HCT116 (cell line): ENCODE measurements around the gene FOXR1. TPM values are rescaled to one million over a fixed set of nuclear protein-coding genes. Genes with fewer than 3 reads are reported as not detected.

Experiments
- ATAC-seq: fragments of 200-7000 bp; cut with Tn5 transposase; 2 replicates; pipeline ENCODE4 v1.9.1; 2020; ENCODE audit warnings: mild to moderate bottlenecking, moderate library complexity
- BruUV-seq: library from RNA; stranded (reverse); fragments of 400-500 nt; replicated peaks from 2 replicates; lab custom pipeline; 2021; lab: Mats Ljungman, UMichigan
- CTCF ChIA-PET: fragments of 300-600 bp; sonication (Branson Sonifier 250); formaldehyde crosslinking; loops from one replicate; lab custom pipeline; 2021; ENCODE audit warnings: antibody characterized with exemption; lab: Charles Lee
- POLR2A ChIA-PET: fragments of 300-600, 350-600 bp; sonication (Branson Sonifier 250); formaldehyde crosslinking; loops from one replicate; lab custom pipeline; 2021; ENCODE audit warnings: antibody characterized with exemption; lab: Charles Lee
- RAD21 ChIA-PET, 2 experiments: fragments of 300-600 bp; sonication (Branson Sonifier 250); formaldehyde crosslinking; loops; one replicate each; lab custom pipeline; 2023; ENCODE audit warnings: low total read pairs in 2 of 2; ENCODE audit not compliant: uncharacterized antibody in 2 of 2, unreplicated experiment in 2 of 2, low non-redundant PET in 1 of 2; lab: Charles Lee
- DNase-seq: peaks from one replicate; pipeline ENCODE4 v3.0.0-alpha.2; 2010; ENCODE audit warnings: low read depth, low spot score
- H2AFZ ChIP-seq: fragments of 200-600 bp; shearing (Covaris generic), sonication (generic); 2 replicates; pipeline ENCODE4 v1.6.1; 2017; ENCODE audit warnings: low read depth, mixed run types, mixed read lengths, antibody characterized with exemption, low read length; ENCODE audit not compliant: poor library complexity, severe bottlenecking
- H3K27ac ChIP-seq: 2 replicates; pipeline ENCODE4 v1.5.1; 2012; ENCODE audit warnings: low read depth, low read length
- H3K27me3 ChIP-seq: fragments of 200-600 bp; sonication (generic); 2 replicates; pipeline ENCODE4 v1.6.1; 2016; ENCODE audit warnings: mixed run types, low read length, mixed read lengths; ENCODE audit not compliant: insufficient read depth
- H3K36me3 ChIP-seq, 2 experiments: fragments of 200-500 bp in 1 of 2; fragments of 200-600 bp in 1 of 2; sonication (Bioruptor generic) in 1 of 2; sonication (generic) in 1 of 2; 2 replicates each; pipeline versions ENCODE4 v1.5.1 to v1.6.1; 2014 to 2016; ENCODE audit warnings: low read length in 2 of 2, inconsistent platforms in 1 of 2, mixed read lengths in 1 of 2, mixed run types in 1 of 2; ENCODE audit not compliant: insufficient read depth in 2 of 2, control insufficient read depth in 1 of 2
- H3K4me1 ChIP-seq, 2 experiments: fragments of 200-600 bp in 1 of 2; sonication (generic) in 1 of 2; 2 replicates each; pipeline versions ENCODE4 v1.5.1 to v1.6.1; 2012 to 2017; ENCODE audit warnings: low read length in 2 of 2, inconsistent platforms in 1 of 2, mild to moderate bottlenecking in 1 of 2, mixed read lengths in 1 of 2, mixed run types in 1 of 2, moderate library complexity in 1 of 2; ENCODE audit not compliant: insufficient read depth in 2 of 2, control insufficient read depth in 1 of 2
- H3K4me2 ChIP-seq: fragments of 200-600 bp; sonication (generic); 2 replicates; pipeline ENCODE4 v1.6.1; 2017; ENCODE audit warnings: mixed run types, low read length, mixed read lengths
- H3K4me3 ChIP-seq, 2 experiments: fragments of 200-600 bp in 1 of 2; sonication (generic) in 1 of 2; replicated peaks in 1 of 2; 2 replicates each; pipeline ENCODE4 v1.5.1; 2011 to 2016; ENCODE audit warnings: low read length in 2 of 2, control low read depth in 1 of 2, low read depth in 1 of 2, mild to moderate bottlenecking in 1 of 2, mixed read lengths in 1 of 2, mixed run types in 1 of 2
- H3K79me2 ChIP-seq: fragments of 200-600 bp; sonication (generic); 2 replicates; pipeline ENCODE4 v1.6.1; 2017; ENCODE audit warnings: mild to moderate bottlenecking, mixed run types, low read length, moderate library complexity, mixed read lengths; ENCODE audit not compliant: insufficient read depth
- H3K9ac ChIP-seq: fragments of 200-600 bp; sonication (generic); 2 replicates; pipeline ENCODE4 v1.6.1; 2016; ENCODE audit warnings: low read length, mixed read lengths
- H3K9me2 ChIP-seq: fragments of 200-600 bp; sonication (generic), shearing (Covaris generic); 2 replicates; pipeline ENCODE4 v1.6.1; 2017; ENCODE audit warnings: mixed run types, mild to moderate bottlenecking, moderate library complexity; ENCODE audit not compliant: insufficient read depth
- H3K9me3 ChIP-seq, 2 experiments: fragments of 200-500 bp in 1 of 2; fragments of 200-600 bp in 1 of 2; sonication (Bioruptor generic) in 1 of 2; sonication (generic) in 1 of 2; 2 replicates each; pipeline ENCODE4 v1.6.1; 2014 to 2017; ENCODE audit warnings: low read length in 2 of 2, mixed read lengths in 2 of 2, inconsistent platforms in 1 of 2, low read depth in 1 of 2, mild to moderate bottlenecking in 1 of 2, mixed run types in 1 of 2, moderate library complexity in 1 of 2; ENCODE audit not compliant: control insufficient read depth in 1 of 2, insufficient read depth in 1 of 2
- H4K20me1 ChIP-seq: fragments of 200-600 bp; sonication (generic), shearing (Covaris generic); 2 replicates; pipeline ENCODE4 v1.6.1; 2017; ENCODE audit warnings: mixed run types, mild to moderate bottlenecking, moderate library complexity; ENCODE audit not compliant: insufficient read depth
- ATF3 ChIP-seq: IDR thresholded peaks from 2 replicates; pipeline ENCODE4 v1.6.1; 2012
- CBX3 ChIP-seq: IDR thresholded peaks from 2 replicates; pipeline ENCODE4 v1.6.1; 2012; ENCODE audit warnings: low read depth
- CEBPB ChIP-seq: IDR thresholded peaks from 2 replicates; pipeline ENCODE4 v1.6.1; 2012; ENCODE audit warnings: low read depth
- EGR1 ChIP-seq: IDR thresholded peaks from 2 replicates; pipeline ENCODE4 v1.6.1; 2012; ENCODE audit warnings: low read depth
- ELF1 ChIP-seq: IDR thresholded peaks from 2 replicates; pipeline ENCODE4 v1.6.1; 2012; ENCODE audit warnings: low read depth, borderline replicate concordance
- EZH2 ChIP-seq: fragments of 200-600 bp; sonication (generic); IDR thresholded peaks from 2 replicates; pipeline ENCODE4 v1.6.1; 2017; ENCODE audit warnings: antibody characterized with exemption, mixed run types
- EZH2phosphoT487 ChIP-seq: fragments of 200-600 bp; IDR thresholded peaks from 2 replicates; pipeline ENCODE4 v1.6.1; 2018; ENCODE audit warnings: antibody characterized with exemption, borderline replicate concordance
- FOSL1 ChIP-seq: IDR thresholded peaks from 2 replicates; pipeline ENCODE4 v1.6.1; 2012; ENCODE audit warnings: low read depth
- JUND ChIP-seq: IDR thresholded peaks from 2 replicates; pipeline ENCODE4 v1.6.1; 2012
- POLR2A ChIP-seq: IDR thresholded peaks from 2 replicates; pipeline ENCODE4 v1.7.0; 2011; ENCODE audit warnings: borderline replicate concordance; ENCODE audit not compliant: insufficient read depth, insufficient read length; ENCODE audit errors: extremely low read depth
- POLR2AphosphoS5 ChIP-seq: IDR thresholded peaks from 2 replicates; pipeline ENCODE4 v1.6.1; 2011; ENCODE audit warnings: mild to moderate bottlenecking, low read depth, low read length, moderate library complexity
- RAD21 ChIP-seq: IDR thresholded peaks from 2 replicates; pipeline ENCODE4 v1.6.1; 2012; ENCODE audit warnings: low read depth, mild to moderate bottlenecking
- REST ChIP-seq: IDR thresholded peaks from 2 replicates; pipeline ENCODE4 v1.6.1; 2012; ENCODE audit warnings: low read depth
- SIN3A ChIP-seq: IDR thresholded peaks from 2 replicates; pipeline ENCODE4 v1.6.1; 2012; ENCODE audit warnings: low read depth
- SP1 ChIP-seq: IDR thresholded peaks from 2 replicates; pipeline ENCODE4 v1.6.1; 2012; ENCODE audit warnings: low read depth
- SRF ChIP-seq: IDR thresholded peaks from 2 replicates; pipeline ENCODE4 v1.6.1; 2012; ENCODE audit warnings: low read depth
- TCF7L2 ChIP-seq: IDR thresholded peaks from 2 replicates; pipeline ENCODE4 v1.7.0; 2011; ENCODE audit warnings: borderline replicate concordance, inconsistent platforms; ENCODE audit not compliant: insufficient read depth, insufficient read length; ENCODE audit errors: extremely low read depth
- YY1 ChIP-seq: IDR thresholded peaks from 2 replicates; pipeline ENCODE4 v1.6.1; 2011; ENCODE audit warnings: low read length, low read depth, moderate library complexity, mild to moderate bottlenecking; ENCODE audit not compliant: insufficient replicate concordance; ENCODE audit errors: extremely low read depth
- ZFX ChIP-seq: fragments of 450-650 bp; IDR thresholded peaks from 2 replicates; pipeline ENCODE4 v1.6.1; 2017
- ZNF274 ChIP-seq: fragments of 200-500 bp; sonication (Bioruptor generic); IDR thresholded peaks from 2 replicates; pipeline ENCODE4 v1.6.1; 2014; ENCODE audit warnings: mild to moderate bottlenecking, low read depth, low read length, inconsistent platforms
- intact Hi-C: fragments of 100-400 bp; cut with micrococcal nuclease; formaldehyde crosslinking; loops from 2 replicates; pipeline ENCODE4 v1.10.0; 2022
- total RNA-seq: library from RNA; stranded (reverse); gene quantifications from one replicate; pipeline ENCODE4 v1.2.1, GENCODE V29; 2021; ENCODE audit not compliant: unreplicated experiment
- TF ChIP-seq, protein P1 (sequence below): IDR thresholded peaks from 2 replicates; pipeline ENCODE4 v1.6.1; 2012
- TF ChIP-seq, protein P2 (sequence below): IDR thresholded peaks from 2 replicates; pipeline ENCODE4 v1.6.1; 2011; ENCODE audit warnings: mild to moderate bottlenecking, low read length, moderate library complexity; ENCODE audit not compliant: insufficient replicate concordance; ENCODE audit errors: extremely low read depth

The FOXR1 gene
- total RNA-seq, 1 experiment from 2014 or later, result not detected

GRCh38 chr11:119018074-119018938 lies 46.7 kb downstream of the FOXR1 start, which contains the start of the genes RPS25 and TRAPPC4:
TSS of gene RPS25 (minus strand) at chr11:119018343. CDS start at chr11:119018284, 59 bp downstream.
TSS of gene TRAPPC4 (plus strand) at chr11:119018766. CDS start at chr11:119018796, 30 bp downstream.
- ATAC-seq (peak; percentile 81), DNase-seq (peak; percentile 94)
- intact Hi-C loops, result loop anchor here (2.0 to 5.0 kb wide), 2 partner anchors 84 to 106 kb away; no protein-coding TSS in a partner anchor
- H3K9me2 ChIP-seq, result no peaks in the 10 kb centered on the region
- no peaks in the 10 kb centered on the region for H3K9me3 ChIP-seq
- H2AFZ ChIP-seq, result no peak within 1 kb of the TSS
- ChIA-PET CTCF (no interaction called here), POLR2A (interaction anchor here (0.6 to 1.8 kb wide), 3 partner anchors 15 to 106 kb away, joined by 3 to 5 read pairs (median 4); no protein-coding TSS in a partner anchor), RAD21 (no interaction called here)
- no peaks in the 10 kb centered on the region for H4K20me1 ChIP-seq
- H3K27me3 ChIP-seq, result no peaks in the 10 kb centered on the region
- peaks cover 18 to 32% of the 10 kb centered on the region in 2 experiments for H3K4me1 ChIP-seq
- H3K4me3 ChIP-seq, result peak within 1 kb of the TSS; percentile 72 to 91
- peaks cover 30 to 58% of the 10 kb centered on the region in 2 experiments for H3K36me3 ChIP-seq
- H3K9ac ChIP-seq, result peak within 1 kb of the TSS; percentile 99
- H3K27ac ChIP-seq, result peak within 1 kb of the TSS; percentile 96
- H3K79me2 ChIP-seq, result peaks cover 65% of the 10 kb centered on the region
- H3K4me2 ChIP-seq, result peak within 1 kb of the TSS; percentile 70
- no TSS peak for BruUV-seq
- TF ChIP-seq ZNF274 (no peak), ATF3 (no peak), SP1 (peak; percentile 80), REST (no peak), ELF1 (no peak; the same call in 1 of the 2 replicates), FOSL1 (no peak), CBX3 (no peak), ZFX (peak; percentile 57; the same call in 1 of the 2 replicates), SRF (no peak; the same call in 1 of the 2 replicates), YY1 (peak; percentile 92), RAD21 (no peak), POLR2A (peak; percentile 79), SIN3A (peak; percentile 77), EZH2 (no peak), JUND (no peak), POLR2AphosphoS5 (peak; percentile 87), CEBPB (no peak), EZH2phosphoT487 (no peak), TCF7L2 (peak; percentile 88), EGR1 (peak; percentile 72)
- TF ChIP-seq, protein P1, sequence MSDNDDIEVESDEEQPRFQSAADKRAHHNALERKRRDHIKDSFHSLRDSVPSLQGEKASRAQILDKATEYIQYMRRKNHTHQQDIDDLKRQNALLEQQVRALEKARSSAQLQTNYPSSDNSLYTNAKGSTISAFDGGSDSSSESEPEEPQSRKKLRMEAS, result peak; percentile 94
- TF ChIP-seq, protein P2, sequence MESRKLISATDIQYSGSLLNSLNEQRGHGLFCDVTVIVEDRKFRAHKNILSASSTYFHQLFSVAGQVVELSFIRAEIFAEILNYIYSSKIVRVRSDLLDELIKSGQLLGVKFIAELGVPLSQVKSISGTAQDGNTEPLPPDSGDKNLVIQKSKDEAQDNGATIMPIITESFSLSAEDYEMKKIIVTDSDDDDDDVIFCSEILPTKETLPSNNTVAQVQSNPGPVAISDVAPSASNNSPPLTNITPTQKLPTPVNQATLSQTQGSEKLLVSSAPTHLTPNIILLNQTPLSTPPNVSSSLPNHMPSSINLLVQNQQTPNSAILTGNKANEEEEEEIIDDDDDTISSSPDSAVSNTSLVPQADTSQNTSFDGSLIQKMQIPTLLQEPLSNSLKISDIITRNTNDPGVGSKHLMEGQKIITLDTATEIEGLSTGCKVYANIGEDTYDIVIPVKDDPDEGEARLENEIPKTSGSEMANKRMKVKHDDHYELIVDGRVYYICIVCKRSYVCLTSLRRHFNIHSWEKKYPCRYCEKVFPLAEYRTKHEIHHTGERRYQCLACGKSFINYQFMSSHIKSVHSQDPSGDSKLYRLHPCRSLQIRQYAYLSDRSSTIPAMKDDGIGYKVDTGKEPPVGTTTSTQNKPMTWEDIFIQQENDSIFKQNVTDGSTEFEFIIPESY, result no peak
